GM12878 (cell line): ENCODE measurements around the gene KRTAP9-9. TPM values are rescaled to one million over a fixed set of nuclear protein-coding genes. Genes with fewer than 3 reads are reported as not detected.

ENCODE experiments used
- ATAC-seq: fragments of 200-7000 bp; cut with Tn5 transposase; 3 replicates; pipeline ENCODE4 v1.9.1; 2020; ENCODE audit warnings: mild to moderate bottlenecking, moderate library complexity
- BruUV-seq: library from RNA; stranded (reverse); fragments of 400-500 nt; replicated peaks from 2 replicates; lab custom pipeline; 2021; lab: Mats Ljungman, UMichigan
- CTCF ChIA-PET: fragments of 300-600 bp; sonication (Branson Sonifier 250); formaldehyde crosslinking; extraction: SDS; loops from one replicate; lab custom pipeline; 2021; ENCODE audit warnings: inconsistent platforms; lab: Yijun Ruan, JAX
- POLR2A ChIA-PET: fragments of 350-600 bp; formaldehyde crosslinking; extraction: SDS; loops from one replicate; lab custom pipeline; 2021; ENCODE audit warnings: inconsistent platforms; lab: Charles Lee
- RAD21 ChIA-PET: fragments of 300-600 bp; sonication (Branson Sonifier 250); formaldehyde crosslinking; loops from one replicate; lab custom pipeline; 2023; ENCODE audit warnings: antibody characterized with exemption; ENCODE audit not compliant: unreplicated experiment; lab: Charles Lee
- SMC1A ChIA-PET: fragments of 300-600 bp; sonication (Branson Sonifier 250); formaldehyde crosslinking; loops from one replicate; lab custom pipeline; 2023; ENCODE audit not compliant: unreplicated experiment, uncharacterized antibody; lab: Charles Lee
- DNase-seq: peaks from one replicate; pipeline ENCODE4 v3.0.0-alpha.2; 2011; ENCODE audit warnings: low read depth, low spot score
- FAIRE-seq: peaks from 3 replicates; lab custom pipeline; 2011; peaks lifted over from hg19 to GRCh38; lab: Jason Lieb, UNC
- H2AFZ ChIP-seq: 2 replicates; pipeline ENCODE4 v1.6.0; 2011; ENCODE audit warnings: low read depth, low read length, control low read depth; ENCODE audit not compliant: control insufficient read depth
- H3K27ac ChIP-seq: 2 replicates; pipeline ENCODE4 v1.5.1; 2011; ENCODE audit warnings: control low read depth; ENCODE audit not compliant: control insufficient read depth, insufficient read depth
- H3K27me3 ChIP-seq, 2 experiments: replicated peaks in 1 of 2; 2 replicates each; pipeline versions ENCODE4 v1.6.0 to v1.6.1; 2011; ENCODE audit warnings: low read length in 1 of 2; ENCODE audit not compliant: control insufficient read depth in 2 of 2, insufficient read depth in 2 of 2
- H3K36me3 ChIP-seq, 2 experiments: 2 replicates each; pipeline ENCODE4 v1.5.1; 2011; ENCODE audit warnings: low read length in 1 of 2; ENCODE audit not compliant: control insufficient read depth in 2 of 2, insufficient read depth in 2 of 2
- H3K4me1 ChIP-seq: 2 replicates; pipeline ENCODE4 v1.6.1; 2011; ENCODE audit warnings: mild to moderate bottlenecking, low read length, moderate library complexity, mixed read lengths; ENCODE audit not compliant: control insufficient read depth, insufficient read depth
- H3K4me2 ChIP-seq: 2 replicates; pipeline ENCODE4 v1.6.0; 2011; ENCODE audit warnings: control low read depth; ENCODE audit not compliant: control insufficient read depth, insufficient read depth
- H3K4me3 ChIP-seq: fragments of 200-600 bp; sonication (generic); 2 replicates; pipeline ENCODE4 v1.5.1; 2016
- H3K79me2 ChIP-seq: 2 replicates; pipeline ENCODE4 v1.6.0; 2011; ENCODE audit warnings: low read length; ENCODE audit not compliant: control insufficient read depth, insufficient read depth
- H3K9ac ChIP-seq: 2 replicates; pipeline ENCODE4 v1.8.0; 2011; ENCODE audit warnings: low read length, control low read depth, mixed read lengths; ENCODE audit not compliant: control insufficient read depth, insufficient read depth
- H3K9me3 ChIP-seq: replicated peaks from 3 replicates; pipeline ENCODE4 v1.5.1; 2011; ENCODE audit warnings: mild to moderate bottlenecking, low read length; ENCODE audit not compliant: control insufficient read depth, insufficient read depth
- H4K20me1 ChIP-seq: 2 replicates; pipeline ENCODE4 v1.6.0; 2011; ENCODE audit not compliant: control insufficient read depth, insufficient read depth
- CEBPB ChIP-seq, 2 experiments: fragments of 150-350 bp in 1 of 2; IDR thresholded peaks; 2 replicates each; pipeline ENCODE4 v1.6.1; 2012 to 2014; ENCODE audit warnings: low read depth in 2 of 2, low read length in 2 of 2, borderline replicate concordance in 1 of 2, inconsistent platforms in 1 of 2
- GATAD2B ChIP-seq: fragments of 450-650 bp; conservative IDR thresholded peaks from 2 replicates; pipeline ENCODE4 v1.6.1; 2017; ENCODE audit warnings: low read depth, mild to moderate bottlenecking, moderate library complexity
- HDAC2 ChIP-seq: fragments of 200-600 bp; sonication (generic); IDR thresholded peaks from 2 replicates; pipeline ENCODE4 v1.6.1; 2017
- MEF2B ChIP-seq: fragments of 450-650 bp; IDR thresholded peaks from 2 replicates; pipeline ENCODE4 v1.6.1; 2018; ENCODE audit warnings: mild to moderate bottlenecking, moderate library complexity; ENCODE audit not compliant: partially characterized antibody, poor library complexity, severe bottlenecking
- NBN ChIP-seq: fragments of 450-650 bp; IDR thresholded peaks from 2 replicates; pipeline ENCODE4 v1.6.1; 2016
- RAD21 ChIP-seq: IDR thresholded peaks from 2 replicates; pipeline ENCODE4 v1.6.1; 2011; ENCODE audit warnings: mild to moderate bottlenecking, low read depth, low read length, moderate library complexity; ENCODE audit not compliant: insufficient read depth
- RBBP5 ChIP-seq: fragments of 200-600 bp; sonication (generic); conservative IDR thresholded peaks from 2 replicates; pipeline ENCODE4 v1.6.1; 2016
- RCOR1 ChIP-seq: conservative IDR thresholded peaks from 2 replicates; pipeline ENCODE4 v1.6.1; 2012; ENCODE audit warnings: low read depth, low read length, improper control_type of control experiment
- SRF ChIP-seq, 2 experiments: IDR thresholded peaks; 2 replicates each; pipeline ENCODE4 v1.6.1; 2011; ENCODE audit warnings: low read depth in 2 of 2, low read length in 2 of 2, mild to moderate bottlenecking in 1 of 2, moderate library complexity in 1 of 2
- WGBS: methylation state at CpG from one replicate; pipeline ENCODE4 v1.1.6; 2016; ENCODE audit warnings: low lambda C conversion rate; ENCODE audit not compliant: insufficient replicate concordance, insufficient coverage; ENCODE audit errors: missing lambda C conversion rate; 5-methylcytosine and 5-hydroxymethylcytosine counted together
- in situ Hi-C: fragments of 300-500 bp; cut with MboI; formaldehyde crosslinking; loops from 9 replicates; pipeline ENCODE4 v1.14.3; 2018; ENCODE audit warnings: mixed read lengths
- intact Hi-C: fragments of 100-400 bp; cut with micrococcal nuclease; formaldehyde crosslinking; loops from one replicate; pipeline ENCODE4 v1.14.2; 2022; ENCODE audit not compliant: unreplicated experiment
- polyA plus RNA-seq, 11 experiments: library from polyadenylated mRNA; depleted of rRNA in 4 of 11; unstranded in 6 of 11; stranded (reverse) in 5 of 11; fragments of >200 nt; fragmentation: Nextera tagmentation in 4 of 11; fragmentation: Illumina TruSeq in 1 of 11; extraction: Ambion mirVana in 4 of 11; extraction: Trizol in 1 of 11; gene quantifications; 1 replicate in 1 of 11; 2 replicates in 10 of 11; pipeline versions ENCODE4 v1.2.1 to v1.2.3, GENCODE V29; 2011 to 2016; ENCODE audit warnings: inconsistent platforms in 2 of 11, missing spikeins in 2 of 11, low read depth in 1 of 11
- total RNA-seq, 4 experiments: library from RNA; depleted of rRNA in 3 of 4; stranded (reverse); fragments of >200 nt in 3 of 4; fragmentation: Illumina TruSeq in 1 of 4; extraction: Trizol in 1 of 4; gene quantifications; 2 replicates each; pipeline versions ENCODE4 v1.2.1 to v1.2.3, GENCODE V29; 2013 to 2021
- TF ChIP-seq, protein P1 (sequence below): IDR thresholded peaks from 2 replicates; pipeline ENCODE4 v1.6.1; 2011; ENCODE audit warnings: low read depth, low read length, improper control_type of control experiment, borderline replicate concordance
- TF ChIP-seq, protein P2 (sequence below): IDR thresholded peaks from 2 replicates; pipeline ENCODE4 v1.6.1; 2012; ENCODE audit warnings: low read length, inconsistent platforms
- TF ChIP-seq, protein P3 (sequence below), 3 experiments: IDR thresholded peaks in 2 of 3; conservative IDR thresholded peaks in 1 of 3; 2 replicates each; pipeline ENCODE4 v1.5.1; 2011; ENCODE audit warnings: low read depth in 3 of 3, low read length in 3 of 3, mild to moderate bottlenecking in 3 of 3, control low read depth in 2 of 3, moderate library complexity in 2 of 3, inconsistent platforms in 1 of 3, mixed read lengths in 1 of 3; ENCODE audit not compliant: control insufficient read depth in 2 of 3, insufficient read depth in 1 of 3; ENCODE audit errors: extremely low read depth in 1 of 3
- TF ChIP-seq, protein P4 (sequence below): fragments of 450-650 bp; IDR thresholded peaks from 2 replicates; pipeline ENCODE4 v1.6.1; 2014; ENCODE audit warnings: mild to moderate bottlenecking

The KRTAP9-9 gene
- total and polyA plus RNA-seq, 10 of the 15 experiments (the other 5 are each of a cell fraction or from before 2014, with no cell fraction given): not detected

DNA sequence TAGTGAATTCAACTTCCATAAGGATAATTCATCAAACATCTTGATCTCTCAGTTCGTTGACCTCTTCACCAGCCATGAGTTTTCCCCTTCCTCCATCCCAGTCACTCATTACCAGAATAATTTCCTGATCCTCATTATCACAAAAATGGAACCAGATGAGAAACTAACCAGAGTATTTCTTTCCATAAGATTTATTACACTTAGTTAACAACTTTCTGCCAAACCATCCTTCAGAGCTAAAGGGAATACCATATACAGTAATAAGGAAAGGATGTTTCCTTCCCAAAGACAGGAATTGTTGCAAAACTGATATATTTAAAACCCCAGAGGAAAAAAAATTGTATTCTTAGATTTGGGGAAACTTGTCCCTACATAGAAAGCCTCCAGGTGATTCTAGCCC is 38.8 kb downstream of the KRTAP9-9 start (continued):
- TF ChIP-seq, protein P1, sequence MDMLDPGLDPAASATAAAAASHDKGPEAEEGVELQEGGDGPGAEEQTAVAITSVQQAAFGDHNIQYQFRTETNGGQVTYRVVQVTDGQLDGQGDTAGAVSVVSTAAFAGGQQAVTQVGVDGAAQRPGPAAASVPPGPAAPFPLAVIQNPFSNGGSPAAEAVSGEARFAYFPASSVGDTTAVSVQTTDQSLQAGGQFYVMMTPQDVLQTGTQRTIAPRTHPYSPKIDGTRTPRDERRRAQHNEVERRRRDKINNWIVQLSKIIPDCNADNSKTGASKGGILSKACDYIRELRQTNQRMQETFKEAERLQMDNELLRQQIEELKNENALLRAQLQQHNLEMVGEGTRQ: no peak

DNA sequence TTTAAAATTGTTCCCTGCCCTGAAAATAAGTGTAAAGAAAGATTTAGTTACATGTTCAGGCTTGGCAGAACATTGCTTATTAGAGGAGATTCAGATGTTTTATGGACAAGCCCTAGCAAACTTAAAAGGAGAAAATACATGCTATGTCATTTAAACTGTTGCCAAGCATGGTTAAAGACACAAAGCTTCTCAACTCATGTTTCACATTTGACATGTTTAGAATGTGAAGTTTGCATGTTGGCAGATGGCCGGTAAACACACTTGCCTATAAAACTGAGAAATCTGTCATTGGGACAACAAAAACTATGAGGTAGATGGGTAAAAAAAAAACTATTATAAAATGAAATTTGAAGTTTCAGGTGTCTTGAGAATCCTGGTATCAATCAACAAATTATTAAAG is 41.7 kb downstream of the KRTAP9-9 start:
- no peaks in the 10 kb centered on the region for H3K36me3 ChIP-seq
- no peaks in the 10 kb centered on the region for H4K20me1 ChIP-seq
- no peak overlapping the region for H2AFZ ChIP-seq
- POLR2A ChIA-PET: no interaction called here
- SMC1A ChIA-PET: no interaction called here
- no peak overlapping the region for H3K4me2 ChIP-seq
- no TSS peak for BruUV-seq
- RAD21 ChIA-PET: no interaction called here
- H3K9ac ChIP-seq: no peak overlapping the region
- TF ChIP-seq, protein P2, sequence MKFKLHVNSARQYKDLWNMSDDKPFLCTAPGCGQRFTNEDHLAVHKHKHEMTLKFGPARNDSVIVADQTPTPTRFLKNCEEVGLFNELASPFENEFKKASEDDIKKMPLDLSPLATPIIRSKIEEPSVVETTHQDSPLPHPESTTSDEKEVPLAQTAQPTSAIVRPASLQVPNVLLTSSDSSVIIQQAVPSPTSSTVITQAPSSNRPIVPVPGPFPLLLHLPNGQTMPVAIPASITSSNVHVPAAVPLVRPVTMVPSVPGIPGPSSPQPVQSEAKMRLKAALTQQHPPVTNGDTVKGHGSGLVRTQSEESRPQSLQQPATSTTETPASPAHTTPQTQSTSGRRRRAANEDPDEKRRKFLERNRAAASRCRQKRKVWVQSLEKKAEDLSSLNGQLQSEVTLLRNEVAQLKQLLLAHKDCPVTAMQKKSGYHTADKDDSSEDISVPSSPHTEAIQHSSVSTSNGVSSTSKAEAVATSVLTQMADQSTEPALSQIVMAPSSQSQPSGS: no peak
- TF ChIP-seq NBN: no peak
- TF ChIP-seq HDAC2: no peak
- TF ChIP-seq, protein P3, sequence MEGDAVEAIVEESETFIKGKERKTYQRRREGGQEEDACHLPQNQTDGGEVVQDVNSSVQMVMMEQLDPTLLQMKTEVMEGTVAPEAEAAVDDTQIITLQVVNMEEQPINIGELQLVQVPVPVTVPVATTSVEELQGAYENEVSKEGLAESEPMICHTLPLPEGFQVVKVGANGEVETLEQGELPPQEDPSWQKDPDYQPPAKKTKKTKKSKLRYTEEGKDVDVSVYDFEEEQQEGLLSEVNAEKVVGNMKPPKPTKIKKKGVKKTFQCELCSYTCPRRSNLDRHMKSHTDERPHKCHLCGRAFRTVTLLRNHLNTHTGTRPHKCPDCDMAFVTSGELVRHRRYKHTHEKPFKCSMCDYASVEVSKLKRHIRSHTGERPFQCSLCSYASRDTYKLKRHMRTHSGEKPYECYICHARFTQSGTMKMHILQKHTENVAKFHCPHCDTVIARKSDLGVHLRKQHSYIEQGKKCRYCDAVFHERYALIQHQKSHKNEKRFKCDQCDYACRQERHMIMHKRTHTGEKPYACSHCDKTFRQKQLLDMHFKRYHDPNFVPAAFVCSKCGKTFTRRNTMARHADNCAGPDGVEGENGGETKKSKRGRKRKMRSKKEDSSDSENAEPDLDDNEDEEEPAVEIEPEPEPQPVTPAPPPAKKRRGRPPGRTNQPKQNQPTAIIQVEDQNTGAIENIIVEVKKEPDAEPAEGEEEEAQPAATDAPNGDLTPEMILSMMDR (IDR thresholded peaks at IDR 0.05 in 2 of 3, conservative IDR thresholded peaks at IDR 0.05 in 1 of 3; ENCODE audit: control insufficient read depth in 2 of 3, extremely low read depth in 1 of 3, insufficient read depth in 1 of 3, low read depth in 3 of 3, low read length in 3 of 3): no peak
- no peak for TF ChIP-seq MEF2B
- TF ChIP-seq RBBP5: no peak
- no peak for TF ChIP-seq SRF (IDR thresholded peaks at IDR 0.05; ENCODE audit: low read depth in 2 of 2, low read length in 2 of 2)
- no peak for TF ChIP-seq GATAD2B
- TF ChIP-seq CEBPB (IDR thresholded peaks at IDR 0.05; ENCODE audit: borderline replicate concordance in 1 of 2, low read depth in 2 of 2, low read length in 2 of 2): no peak
- no peak for TF ChIP-seq RAD21
- no peak for TF ChIP-seq RCOR1
- TF ChIP-seq, protein P4, sequence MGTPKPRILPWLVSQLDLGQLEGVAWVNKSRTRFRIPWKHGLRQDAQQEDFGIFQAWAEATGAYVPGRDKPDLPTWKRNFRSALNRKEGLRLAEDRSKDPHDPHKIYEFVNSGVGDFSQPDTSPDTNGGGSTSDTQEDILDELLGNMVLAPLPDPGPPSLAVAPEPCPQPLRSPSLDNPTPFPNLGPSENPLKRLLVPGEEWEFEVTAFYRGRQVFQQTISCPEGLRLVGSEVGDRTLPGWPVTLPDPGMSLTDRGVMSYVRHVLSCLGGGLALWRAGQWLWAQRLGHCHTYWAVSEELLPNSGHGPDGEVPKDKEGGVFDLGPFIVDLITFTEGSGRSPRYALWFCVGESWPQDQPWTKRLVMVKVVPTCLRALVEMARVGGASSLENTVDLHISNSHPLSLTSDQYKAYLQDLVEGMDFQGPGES: no peak
- TF ChIP-seq, all 136 proteins: peak for 0
- CTCF ChIA-PET: no interaction called here
- DNase-seq (no peak), FAIRE-seq (no peak), ATAC-seq (no peak)
- no peak overlapping the region for H3K4me3 ChIP-seq
- no peaks in the 10 kb centered on the region; the same call in 2 of the 3 replicates for H3K9me3 ChIP-seq
- no peaks in the 10 kb centered on the region for H3K4me1 ChIP-seq
- 53% methylated on average over 1 of the region's 1 CpG for WGBS
- in situ Hi-C loops: no loop called here
- intact Hi-C loops: no loop called here
- no peaks in the 10 kb centered on the region for H3K79me2 ChIP-seq
- no peaks in the 10 kb centered on the region for H3K27me3 ChIP-seq
- H3K27ac ChIP-seq: no peak overlapping the region
